GM18951 (cell line): ENCODE results near the gene SBF2.

Source experiments
- POLR2A ChIP-seq: IDR thresholded peaks from 4 replicates; pipeline ENCODE4 v1.6.1; 2011; ENCODE audit warnings: mild to moderate bottlenecking; ENCODE audit not compliant: insufficient read length, insufficient read depth; ENCODE audit errors: extremely low read depth
- in situ Hi-C: fragments of 300-500 bp; cut with MboI; formaldehyde crosslinking; loops from one replicate; pipeline ENCODE4 v1.12.0; 2022; ENCODE audit warnings: low sequenced_read_pairs, mixed read lengths, inconsistent platforms; ENCODE audit not compliant: unreplicated experiment

The SBF2 gene

DNA sequence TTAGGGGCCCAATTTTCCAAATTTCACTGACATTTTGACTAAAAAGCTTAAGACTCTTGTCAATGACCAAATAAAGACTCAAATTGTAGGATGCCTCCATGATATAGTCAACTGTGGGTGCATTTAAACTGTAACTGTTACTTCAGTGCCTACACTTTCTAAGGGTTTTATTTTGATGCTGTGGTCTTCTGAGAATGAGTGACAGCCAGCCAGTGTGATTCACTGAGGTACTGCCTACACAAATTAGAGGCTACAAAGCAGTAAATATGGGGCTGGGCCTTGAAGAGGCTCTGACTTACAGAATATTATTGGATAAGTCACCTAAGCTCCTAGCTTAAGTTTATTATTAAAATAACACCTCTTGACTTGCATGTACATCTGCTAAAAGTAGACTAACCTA is 419.6 kb downstream of the SBF2 start:
- no peak for TF ChIP-seq POLR2A
- in situ Hi-C loops = no loop called here

GRCh38 chr11:9868641-9869040 is 425.4 kb downstream of the SBF2 start:
- TF ChIP-seq POLR2A = no peak
- in situ Hi-C loops = no loop called here

DNA sequence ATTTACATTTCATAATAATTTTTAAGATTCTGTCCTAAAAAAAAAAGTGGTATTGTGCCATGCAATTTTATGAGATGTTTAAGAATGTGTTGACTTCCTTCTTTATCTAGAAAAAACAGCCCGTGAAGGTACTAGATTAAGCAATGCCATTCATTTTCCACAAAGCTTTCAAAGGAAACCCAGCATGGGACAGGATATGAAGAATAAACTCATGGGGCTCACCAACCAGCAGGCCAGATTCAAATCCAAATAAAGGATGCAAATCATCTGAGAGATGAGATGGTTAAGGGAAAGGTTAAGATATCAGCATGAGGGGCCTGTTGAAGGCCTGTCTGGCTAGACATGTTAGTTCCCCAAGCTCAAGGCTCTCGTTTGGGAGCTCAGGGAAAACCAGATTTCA is 431.0 kb downstream of the SBF2 start:
- in situ Hi-C loops = no loop called here

DNA sequence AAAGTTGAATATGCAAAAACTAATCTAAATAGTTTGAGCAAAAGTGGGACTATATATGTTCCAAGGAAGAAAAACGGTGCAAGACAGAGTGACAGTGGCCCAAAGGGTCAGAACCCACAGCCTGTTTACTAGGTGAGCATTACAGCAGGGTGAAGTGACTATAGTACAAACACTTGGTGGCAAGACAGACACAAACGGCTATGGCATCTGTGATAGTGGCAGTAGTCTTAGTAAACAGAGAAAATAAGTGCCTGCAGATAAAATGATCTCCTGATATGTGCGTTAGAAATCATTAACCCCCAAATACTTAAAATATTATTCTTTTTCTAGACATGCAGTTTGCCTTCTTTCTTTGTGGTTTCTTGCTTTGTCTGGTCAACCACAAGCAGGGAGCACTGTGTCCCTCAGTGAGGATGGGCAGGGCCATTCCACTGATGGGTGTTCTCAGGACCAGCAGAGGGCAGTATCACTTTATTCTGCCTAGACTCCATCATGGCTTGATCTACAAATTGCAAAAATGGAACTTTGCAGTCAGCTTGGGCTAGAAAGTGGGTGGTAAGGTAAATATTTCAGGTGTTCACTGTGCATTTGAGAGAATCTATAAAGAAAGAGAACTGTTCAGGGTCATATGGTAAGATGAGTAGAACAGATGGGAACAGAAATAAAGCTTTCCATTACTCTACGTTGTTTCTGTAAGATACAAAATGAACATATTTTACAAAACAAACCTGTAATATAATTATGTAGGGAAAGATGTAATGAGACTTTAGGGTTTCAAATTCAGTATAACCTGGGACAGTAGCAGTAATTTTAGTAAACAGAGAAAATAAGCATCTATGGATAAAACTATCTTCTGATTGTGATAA is 431.9 kb downstream of the SBF2 start:
- TF ChIP-seq POLR2A = no peak
- in situ Hi-C loops = no loop called here

More for the DNA sequence above, 431.0 kb downstream of the SBF2 start:
- TF ChIP-seq POLR2A = no peak

- no peak for TF ChIP-seq POLR2A
- in situ Hi-C loops = no loop called here
These were observed 434.3 kb downstream of the SBF2 start for GRCh38 chr11:9859554-9860305.

- TF ChIP-seq POLR2A = no peak
These were observed 435.2 kb downstream of the SBF2 start for GRCh38 chr11:9858822-9859221.

GRCh38 chr11:9858218-9858617 is 435.8 kb downstream of the SBF2 start:
- in situ Hi-C loops = no loop called here
- no peak for TF ChIP-seq POLR2A

More at GRCh38 chr11:9858822-9859221, 435.2 kb downstream of the SBF2 start:
- in situ Hi-C loops = no loop called here

DNA sequence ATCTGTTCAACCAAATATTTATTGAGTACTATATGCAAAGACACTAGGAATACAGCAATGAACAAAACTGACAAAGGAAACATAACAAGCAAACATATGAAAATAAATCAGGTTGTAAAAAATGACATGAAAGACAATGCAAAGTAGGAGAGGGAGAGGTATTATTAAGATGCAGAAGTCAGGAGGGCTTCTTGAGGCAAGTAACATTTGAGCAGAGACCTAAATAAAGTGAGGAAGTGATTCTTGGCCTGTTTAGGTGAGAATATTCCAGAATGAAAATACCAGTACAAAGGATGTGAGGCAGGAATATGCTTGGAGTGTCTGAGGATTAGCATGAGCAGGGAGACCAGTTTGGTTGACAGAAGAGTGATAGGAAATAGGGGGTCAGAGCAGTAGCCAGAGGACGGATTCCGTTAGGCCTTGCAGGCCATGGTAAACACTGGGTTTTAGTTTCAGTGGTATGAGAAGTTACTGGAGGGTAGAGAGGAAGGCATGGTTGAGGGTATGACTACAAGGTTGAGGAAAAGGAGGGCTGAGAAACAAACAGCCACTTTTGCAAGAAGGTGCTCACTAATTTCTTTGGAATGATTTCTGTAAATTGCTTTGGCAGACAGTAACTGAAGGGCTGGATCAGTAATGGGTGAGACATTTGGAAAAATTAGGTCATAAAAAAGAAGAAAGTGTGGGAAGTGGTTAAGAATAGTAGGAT is 438.3 kb downstream of the SBF2 start:
- no peak for TF ChIP-seq POLR2A
- in situ Hi-C loops = no loop called here

DNA sequence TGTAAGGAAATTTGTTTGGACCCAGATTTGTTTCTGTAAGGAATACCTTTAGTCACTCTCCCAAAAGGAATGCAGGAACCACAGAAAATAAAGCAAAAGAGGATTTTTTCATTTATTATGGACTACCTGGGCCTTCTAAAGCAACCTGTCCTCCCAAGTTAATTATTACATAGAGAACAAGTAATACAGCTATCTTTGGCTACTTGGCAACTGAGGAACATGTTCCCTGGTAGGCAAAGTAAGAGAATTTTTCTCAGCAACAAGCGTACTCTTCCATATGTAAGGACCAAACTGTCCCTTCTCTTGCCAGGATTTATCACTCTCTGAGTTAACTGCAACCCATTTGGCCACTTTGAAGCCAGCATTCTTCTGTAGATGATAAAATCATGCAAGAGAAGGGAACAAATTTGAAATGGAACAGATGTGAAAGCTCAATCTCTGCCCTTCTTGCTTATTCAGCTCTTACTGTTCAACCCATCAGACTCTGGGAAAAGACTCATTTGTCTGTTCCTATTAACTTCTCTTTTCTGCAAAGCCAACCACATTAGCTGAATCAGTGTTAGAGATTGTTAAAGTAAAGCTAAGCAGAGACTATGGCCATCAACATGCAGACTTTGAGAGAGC is 440.0 kb downstream of the SBF2 start:
- in situ Hi-C loops = no loop called here

GRCh38 chr11:9852465-9852864 is 441.6 kb downstream of the SBF2 start:
- no peak for TF ChIP-seq POLR2A
- in situ Hi-C loops = no loop called here

More for the DNA sequence above, 440.0 kb downstream of the SBF2 start:
- TF ChIP-seq POLR2A = no peak

DNA sequence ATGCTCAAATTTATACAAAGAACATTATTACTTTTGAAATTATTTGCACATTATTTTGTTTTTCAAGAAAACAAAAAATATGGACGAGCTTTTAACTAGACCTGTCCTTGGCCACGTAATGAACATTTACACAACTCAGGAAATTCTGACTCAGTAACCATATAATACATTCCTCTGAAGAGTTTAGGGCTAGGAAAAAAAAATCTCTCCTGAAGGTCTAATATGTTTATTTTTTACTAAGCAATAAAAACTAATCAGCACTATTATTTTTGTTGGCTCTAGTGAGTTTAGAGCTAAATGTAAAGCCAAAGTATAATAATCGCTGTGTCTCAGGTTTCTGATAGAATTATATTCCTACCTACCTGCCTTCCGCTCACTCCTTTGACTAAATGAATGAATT is 442.7 kb downstream of the SBF2 start:
- in situ Hi-C loops = no loop called here

DNA sequence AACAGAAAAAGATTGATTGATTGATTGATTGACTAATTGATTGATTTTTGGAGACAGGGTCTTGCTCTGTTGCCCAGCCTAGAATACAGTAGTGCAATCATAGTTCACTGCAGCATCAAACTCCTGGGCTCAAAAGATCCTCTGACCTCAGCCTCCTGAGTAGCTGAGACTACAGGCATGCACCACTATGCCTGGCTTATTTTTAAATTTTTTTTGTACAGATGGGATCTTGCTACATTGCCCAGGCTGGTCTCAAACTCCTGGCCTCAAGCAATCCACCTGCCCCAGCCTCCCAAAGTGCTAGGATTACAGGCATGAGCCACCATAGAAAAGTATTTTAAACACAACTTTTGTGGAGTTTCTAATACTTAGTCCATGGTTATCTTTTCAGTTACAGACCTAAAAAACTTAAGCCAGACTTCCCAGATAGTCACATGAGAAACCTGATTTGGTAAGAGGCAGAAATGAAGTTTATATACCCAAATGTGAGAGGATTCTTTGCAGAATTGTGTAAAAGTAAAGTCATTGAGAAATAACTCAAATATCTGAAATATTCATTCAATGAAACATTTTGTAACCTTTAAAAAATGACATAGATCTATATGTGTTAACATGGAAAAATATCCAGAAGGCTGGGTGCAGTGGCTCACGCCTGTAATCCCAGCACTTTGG is 443.7 kb downstream of the SBF2 start:
- in situ Hi-C loops = no loop called here
- TF ChIP-seq POLR2A = no peak

More for the DNA sequence above, 442.7 kb downstream of the SBF2 start:
- no peak for TF ChIP-seq POLR2A

DNA sequence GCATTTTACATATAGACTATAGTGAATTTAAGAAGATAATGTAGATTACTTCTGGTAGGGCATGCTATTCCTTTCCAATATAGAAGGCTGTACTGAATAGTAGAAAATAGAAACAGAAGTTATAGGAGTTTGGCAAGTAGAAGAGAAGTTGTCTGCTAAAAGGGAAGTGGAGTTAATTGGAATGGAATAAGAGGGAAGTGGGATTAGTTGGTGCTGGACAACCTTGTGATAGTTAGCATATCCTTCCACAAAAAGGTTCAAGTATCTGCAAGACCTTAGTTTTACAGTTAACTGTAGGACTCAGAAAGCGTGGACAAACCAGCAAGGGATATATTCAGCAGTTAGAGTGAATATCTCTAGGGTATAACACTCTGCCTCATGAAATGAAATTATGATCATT is 444.6 kb downstream of the SBF2 start:
- in situ Hi-C loops = no loop called here
- no peak for TF ChIP-seq POLR2A

GRCh38 chr11:9847636-9848035 is 446.4 kb downstream of the SBF2 start:
- no peak for TF ChIP-seq POLR2A
- in situ Hi-C loops = no loop called here
